GM19240 (cell line): ENCODE data around the gene GLMP.

Experiments
- DNase-seq: peaks from one replicate; pipeline ENCODE4 v3.0.0; 2011; ENCODE audit warnings: low spot score; ENCODE audit not compliant: insufficient read length

Gene GLMP

GRCh38 chr1:156286061-156286460 lies 9.4 kb downstream of the GLMP start:
- DNase-seq, result no peak

GRCh38 chr1:156285437-156285836 lies 10.0 kb downstream of the GLMP start:
- no peak for DNase-seq

- no peak for DNase-seq
Observed at GRCh38 chr1:156284757-156285156, 10.7 kb downstream of the GLMP start.

DNA sequence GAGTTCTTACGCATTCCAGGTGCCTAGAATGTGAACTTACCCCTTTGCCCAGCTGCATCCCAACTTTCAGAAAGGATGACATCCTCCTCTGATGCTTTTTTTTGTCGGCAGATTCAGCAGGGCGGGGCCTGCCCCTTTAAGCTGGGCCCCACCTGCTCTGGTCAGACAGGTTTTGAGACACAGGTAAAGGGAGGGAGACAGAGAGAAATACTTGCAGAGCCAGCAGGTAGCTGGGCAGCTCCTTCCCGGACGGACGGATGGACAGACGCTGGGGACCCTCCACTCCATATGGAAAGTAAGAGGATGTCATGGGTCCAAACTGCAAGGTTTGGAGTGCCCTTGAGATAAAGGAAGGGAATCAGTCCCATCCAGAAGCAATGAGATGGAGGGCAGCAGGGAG lies 11.4 kb downstream of the GLMP start, which contains the start of gene TMEM79:
Gene TMEM79 (plus strand): TSS at position 214 of the 400 bp plus-strand sequence. CDS start 902 bp downstream, outside the sequence.
- no peak for DNase-seq

DNA sequence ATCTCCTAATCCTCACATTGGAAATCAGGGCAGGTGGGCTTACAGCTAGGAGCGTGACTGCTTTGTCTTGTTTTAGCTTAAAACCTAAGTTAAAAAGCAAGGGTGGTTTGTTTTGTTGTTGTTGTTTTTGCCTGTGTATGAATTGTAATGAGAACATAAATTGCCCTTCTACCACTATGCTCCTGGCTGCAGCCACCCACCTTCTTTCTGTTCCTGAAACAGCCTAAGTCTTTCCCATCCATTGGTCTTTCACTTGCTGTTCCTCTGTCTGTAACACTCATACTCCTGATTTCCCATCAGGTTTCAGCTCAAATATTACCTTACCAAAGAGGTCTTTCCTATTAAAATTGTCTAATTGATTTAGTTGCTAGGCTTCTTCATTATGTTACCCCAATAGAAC lies 12.0 kb downstream of the GLMP start:
- DNase-seq, result no peak

DNA sequence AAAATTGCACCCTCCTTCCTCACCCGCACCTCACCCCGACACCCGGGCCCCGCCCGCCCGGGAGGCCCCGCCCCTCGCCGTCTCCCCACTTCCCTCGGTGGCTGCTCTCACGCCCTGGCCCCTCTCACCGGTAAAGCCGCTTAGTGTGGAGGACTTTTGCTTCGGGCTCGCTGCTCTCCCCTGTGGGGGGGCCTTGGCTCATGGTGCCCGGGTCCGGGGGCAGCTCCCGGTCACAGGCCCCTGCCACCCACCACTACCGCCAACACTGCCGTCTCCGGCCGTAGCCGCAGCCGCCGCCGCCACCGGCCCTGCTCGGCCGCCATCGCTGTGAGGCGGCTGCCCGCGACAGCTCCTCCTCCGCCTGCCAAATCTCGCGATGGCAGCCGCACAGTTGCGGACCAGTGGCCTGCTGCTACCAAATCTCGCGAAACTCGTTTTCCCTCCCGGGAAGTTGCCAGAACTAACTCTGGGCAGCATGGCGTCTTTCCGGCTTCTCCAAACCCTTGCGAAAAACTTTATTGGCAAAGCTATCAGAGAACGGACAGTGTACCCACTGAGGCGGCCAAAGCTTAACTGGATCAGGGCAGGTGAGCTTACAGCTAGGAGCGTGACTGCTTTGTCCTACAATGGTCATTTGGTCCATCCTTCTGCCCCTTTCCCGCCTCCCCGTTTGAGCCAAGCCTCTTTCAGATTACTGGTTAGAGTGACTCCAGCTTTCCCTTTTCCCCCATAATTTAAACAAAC lies 12.8 kb downstream of the GLMP start, which contains the start of gene SMG5:
Gene SMG5 (minus strand): TSS at position 347 of the 744 bp plus-strand sequence. CDS start 145 bp downstream, at position 202.
- peak; percentile 89 for DNase-seq

GRCh38 chr1:156281693-156282478 lies 13.6 kb downstream of the GLMP start:
- DNase-seq, result no peak

GRCh38 chr1:156281281-156281680 lies 14.2 kb downstream of the GLMP start:
- peak; percentile 33 for DNase-seq

GRCh38 chr1:156279837-156280236 lies 15.6 kb downstream of the GLMP start:
- no peak for DNase-seq

DNA sequence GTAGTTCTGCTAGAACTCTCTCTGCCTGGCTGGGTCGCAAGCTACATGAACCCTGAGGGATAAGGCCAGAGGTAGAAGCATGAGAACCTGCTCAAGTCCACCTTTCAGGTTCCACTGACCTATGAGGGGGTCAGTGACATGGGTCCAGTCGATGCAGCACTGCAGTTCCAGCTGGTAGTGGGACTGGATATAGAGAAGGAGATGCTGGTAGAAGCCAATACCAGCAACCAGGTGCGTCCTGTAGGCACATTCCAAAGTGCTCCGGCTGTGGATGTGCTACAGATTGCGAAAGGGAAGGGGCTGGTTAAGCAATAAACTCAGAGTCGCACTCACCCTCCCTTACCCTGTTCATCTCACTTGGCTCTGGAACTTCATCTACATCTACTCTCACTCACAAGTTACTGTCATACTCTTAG lies 18.5 kb downstream of the GLMP start:
- DNase-seq, result no peak

DNA sequence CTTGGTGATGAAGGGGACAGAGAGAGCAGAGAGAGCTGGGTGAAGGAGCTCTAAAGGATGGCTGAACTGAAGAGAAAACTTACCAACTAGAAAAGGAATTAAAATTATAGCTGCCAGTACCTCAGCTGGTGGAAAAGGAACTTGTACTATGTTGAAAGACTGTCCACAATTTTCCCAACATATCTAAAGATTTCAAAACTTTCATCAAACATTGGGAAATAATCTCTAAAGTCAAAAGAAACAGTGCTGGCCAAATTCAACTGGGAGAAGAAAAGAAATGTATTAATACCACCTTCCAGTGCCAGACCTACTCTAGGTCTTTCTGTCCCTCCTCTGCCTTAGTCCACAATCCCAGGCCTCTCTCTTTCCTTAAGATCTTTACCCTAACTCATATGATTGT lies 18.9 kb downstream of the GLMP start:
- no peak for DNase-seq

GRCh38 chr1:156270314-156270713 lies 25.2 kb downstream of the GLMP start:
- no peak for DNase-seq

GRCh38 chr1:156268336-156268735 lies 27.1 kb downstream of the GLMP start:
- no peak for DNase-seq

DNA sequence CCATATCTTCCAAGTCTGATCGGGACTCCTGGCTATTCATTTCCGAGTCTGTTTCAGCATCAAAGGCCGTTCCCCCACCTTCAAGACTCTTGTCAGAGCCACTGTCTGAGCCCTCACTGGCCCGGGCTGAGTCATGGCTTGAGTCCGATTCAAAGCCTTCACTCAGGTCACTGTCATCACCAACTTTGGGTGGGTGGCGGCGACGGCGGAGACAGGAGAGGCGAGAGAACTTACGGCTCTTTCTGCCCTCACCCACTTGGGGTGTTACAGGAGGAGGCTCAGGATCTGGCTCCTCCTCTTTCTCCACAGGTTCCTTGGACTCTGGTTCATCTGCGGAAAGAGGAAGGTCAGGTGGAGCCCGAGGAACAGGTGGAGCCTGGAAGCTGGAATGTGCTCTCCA lies 29.4 kb downstream of the GLMP start:
- DNase-seq, result no peak

GRCh38 chr1:156263288-156263655 lies 32.2 kb downstream of the GLMP start:
- DNase-seq, result no peak

DNA sequence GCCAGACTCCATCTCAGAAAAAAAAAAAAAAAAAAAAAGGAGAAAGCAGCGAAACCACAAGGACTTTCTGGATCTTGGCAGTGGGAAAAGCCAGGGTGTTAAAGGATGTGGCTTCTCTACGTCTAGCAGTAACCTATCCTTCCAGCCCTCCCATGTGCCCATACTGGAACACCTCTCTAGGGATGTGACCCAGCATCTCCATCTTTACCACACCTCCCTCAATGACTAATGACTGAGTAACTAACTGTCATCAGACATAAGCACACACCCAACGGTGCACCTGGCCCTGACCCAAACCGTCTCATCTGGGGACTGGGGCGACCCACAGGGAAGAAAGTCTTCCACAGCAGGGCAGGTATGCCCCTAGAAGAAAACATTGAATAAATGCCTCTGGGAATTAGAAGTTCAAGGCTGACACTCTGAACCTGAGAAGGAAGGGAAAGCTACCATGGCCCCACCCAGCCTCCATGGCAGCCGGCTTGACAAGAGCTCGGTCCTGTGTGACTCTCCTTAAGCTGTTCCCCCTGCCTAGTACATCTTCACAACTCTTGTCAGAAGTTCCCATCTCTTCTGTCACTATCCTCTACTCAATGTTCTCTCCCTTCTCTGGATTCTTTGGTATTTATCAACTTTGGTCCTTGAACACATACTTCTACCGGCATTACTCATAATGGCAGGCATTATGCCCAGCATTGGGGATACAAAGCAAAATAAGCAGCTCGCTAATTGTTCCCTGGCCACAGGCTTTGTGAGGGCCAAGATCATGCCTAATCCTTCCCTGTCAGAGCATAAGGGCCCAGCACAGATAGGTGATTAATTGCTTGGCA lies 32.8 kb downstream of the GLMP start:
- DNase-seq, result no peak

- DNase-seq, result no peak
Observed at GRCh38 chr1:156260896-156261295, 34.6 kb downstream of the GLMP start.

- no peak for DNase-seq
Observed at GRCh38 chr1:156259805-156260204, 35.7 kb downstream of the GLMP start.

DNA sequence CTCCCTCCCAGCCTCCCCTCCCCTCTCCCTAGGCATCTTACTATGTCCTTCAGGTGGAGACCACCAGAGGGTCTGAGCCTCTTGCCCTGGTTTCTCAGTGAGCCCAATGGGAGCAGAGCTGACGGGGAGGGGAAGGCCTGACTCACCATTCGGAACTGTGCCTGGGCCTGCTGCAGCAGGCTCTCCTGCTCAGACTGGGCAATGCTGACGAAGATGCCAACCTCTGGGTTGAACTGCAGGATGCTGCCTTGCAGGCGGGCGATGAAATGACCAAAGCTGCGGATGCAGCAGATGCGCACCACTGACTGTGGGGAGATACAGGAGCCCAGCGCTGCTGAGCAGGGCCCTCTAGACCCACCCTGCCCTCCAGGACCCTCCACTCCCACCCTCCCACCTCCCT lies 36.6 kb downstream of the GLMP start:
- DNase-seq, result no peak

- DNase-seq, result no peak
Observed at GRCh38 chr1:156257711-156258110, 37.8 kb downstream of the GLMP start.

DNA sequence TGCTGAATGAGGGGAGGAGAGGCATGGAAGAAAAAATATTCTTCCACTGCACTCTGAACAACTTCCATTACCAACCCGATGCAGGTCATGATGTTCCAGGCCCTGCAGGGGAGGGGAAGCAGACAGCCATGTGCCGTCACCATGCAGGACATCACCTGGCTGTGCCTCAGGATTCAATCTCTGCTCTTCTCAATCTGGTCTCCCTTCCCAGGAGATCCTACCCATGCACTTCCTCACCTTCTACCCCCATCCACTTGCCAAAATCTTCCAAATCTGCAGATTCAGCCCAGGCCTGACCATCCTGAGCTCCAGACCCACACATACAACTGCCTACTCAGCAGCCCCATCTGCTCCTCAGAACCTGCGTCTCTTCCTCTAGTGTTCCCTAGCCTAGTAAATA lies 41.8 kb downstream of the GLMP start:
- no peak for DNase-seq

GRCh38 chr1:156251527-156251926 lies 44.0 kb downstream of the GLMP start:
- DNase-seq, result no peak
